Measurements from ENCODE around the gene DMWD.

DMWD gene

DNA sequence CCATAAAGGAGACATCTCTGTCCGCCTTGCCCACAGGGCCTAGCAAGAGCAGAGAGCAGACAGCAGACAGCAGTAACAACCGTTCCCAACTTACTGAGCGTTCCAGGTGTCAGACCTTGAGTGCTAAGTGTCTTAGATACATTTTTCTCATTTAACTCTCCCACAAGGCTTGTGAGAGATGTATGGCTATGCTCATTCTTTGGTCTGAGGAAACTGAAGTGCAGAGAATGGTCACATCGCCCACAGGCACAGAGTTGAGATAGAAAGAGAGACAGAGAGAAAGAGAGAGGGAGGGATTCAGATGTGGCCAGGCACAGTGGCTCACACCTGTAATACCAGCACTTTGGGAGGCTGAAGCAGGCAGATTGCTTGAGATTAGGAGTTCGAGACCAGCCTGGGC is 45.1 kb downstream of the DMWD start:
- H3K4me3 ChIP-seq (ENCODE audit: low read depth, low read length): no peak overlapping the region
- no peak for DNase-seq (ENCODE audit: low read depth)
- TF ChIP-seq, protein P1, sequence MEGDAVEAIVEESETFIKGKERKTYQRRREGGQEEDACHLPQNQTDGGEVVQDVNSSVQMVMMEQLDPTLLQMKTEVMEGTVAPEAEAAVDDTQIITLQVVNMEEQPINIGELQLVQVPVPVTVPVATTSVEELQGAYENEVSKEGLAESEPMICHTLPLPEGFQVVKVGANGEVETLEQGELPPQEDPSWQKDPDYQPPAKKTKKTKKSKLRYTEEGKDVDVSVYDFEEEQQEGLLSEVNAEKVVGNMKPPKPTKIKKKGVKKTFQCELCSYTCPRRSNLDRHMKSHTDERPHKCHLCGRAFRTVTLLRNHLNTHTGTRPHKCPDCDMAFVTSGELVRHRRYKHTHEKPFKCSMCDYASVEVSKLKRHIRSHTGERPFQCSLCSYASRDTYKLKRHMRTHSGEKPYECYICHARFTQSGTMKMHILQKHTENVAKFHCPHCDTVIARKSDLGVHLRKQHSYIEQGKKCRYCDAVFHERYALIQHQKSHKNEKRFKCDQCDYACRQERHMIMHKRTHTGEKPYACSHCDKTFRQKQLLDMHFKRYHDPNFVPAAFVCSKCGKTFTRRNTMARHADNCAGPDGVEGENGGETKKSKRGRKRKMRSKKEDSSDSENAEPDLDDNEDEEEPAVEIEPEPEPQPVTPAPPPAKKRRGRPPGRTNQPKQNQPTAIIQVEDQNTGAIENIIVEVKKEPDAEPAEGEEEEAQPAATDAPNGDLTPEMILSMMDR (IDR thresholded peaks at IDR 0.05; ENCODE audit: control insufficient read depth, extremely low read depth, insufficient read depth): no peak

GRCh38 chr19:45746866-45747265 is 45.8 kb downstream of the DMWD start:
- H3K4me3 ChIP-seq (ENCODE audit: low read depth, low read length): no peak overlapping the region
- TF ChIP-seq, protein P1 (IDR thresholded peaks at IDR 0.05; ENCODE audit: control insufficient read depth, extremely low read depth, insufficient read depth): no peak
- no peak for DNase-seq (ENCODE audit: low read depth)

DNA sequence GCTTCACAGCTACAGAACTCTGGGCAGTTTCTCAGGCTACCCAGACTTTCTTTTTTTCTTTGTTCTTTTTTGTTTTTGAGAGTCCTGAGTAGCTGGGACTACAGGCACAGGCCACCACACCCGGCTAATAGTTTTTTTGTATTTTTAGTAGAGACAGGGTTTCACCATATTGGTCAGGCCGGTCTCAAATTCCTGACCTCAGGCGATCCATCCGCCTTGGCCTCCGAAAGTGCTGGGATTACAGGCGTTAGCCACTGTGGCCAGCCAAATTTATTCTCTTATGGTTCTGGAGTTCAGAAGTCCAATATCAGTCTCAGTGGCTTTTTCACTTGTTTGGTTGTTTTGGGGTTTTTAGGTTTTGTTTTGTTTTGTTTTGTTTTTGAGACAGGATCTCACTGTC is 47.0 kb downstream of the DMWD start:
- TF ChIP-seq, protein P1 (IDR thresholded peaks at IDR 0.05; ENCODE audit: control insufficient read depth, extremely low read depth, insufficient read depth): no peak
- no peak overlapping the region for H3K4me3 ChIP-seq (ENCODE audit: low read depth, low read length)
- DNase-seq (ENCODE audit: low read depth): no peak

DNA sequence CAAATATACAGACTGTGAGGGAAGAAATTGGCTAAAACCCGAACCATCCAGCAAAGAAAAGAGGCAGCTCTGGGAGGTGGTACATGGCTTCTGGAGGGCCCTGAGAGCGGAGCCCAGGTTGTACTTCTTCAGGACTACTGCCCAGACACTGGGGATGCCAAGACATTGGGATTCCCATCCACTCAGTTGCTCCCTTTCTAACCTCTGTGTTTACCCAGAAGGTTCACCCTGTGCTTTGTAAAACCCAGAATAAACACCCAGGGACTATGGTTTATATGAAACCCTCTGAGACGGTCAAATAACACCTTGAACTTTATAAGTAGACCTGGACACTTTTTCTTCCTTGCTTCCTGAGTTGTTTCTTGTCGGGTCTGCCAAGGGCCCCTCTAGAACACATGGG is 49.7 kb downstream of the DMWD start:
- DNase-seq (ENCODE audit: low read depth): peak; percentile 96
- TF ChIP-seq, protein P1 (IDR thresholded peaks at IDR 0.05; ENCODE audit: control insufficient read depth, extremely low read depth, insufficient read depth): no peak
- no peak overlapping the region for H3K4me3 ChIP-seq (ENCODE audit: low read depth, low read length)

DNA sequence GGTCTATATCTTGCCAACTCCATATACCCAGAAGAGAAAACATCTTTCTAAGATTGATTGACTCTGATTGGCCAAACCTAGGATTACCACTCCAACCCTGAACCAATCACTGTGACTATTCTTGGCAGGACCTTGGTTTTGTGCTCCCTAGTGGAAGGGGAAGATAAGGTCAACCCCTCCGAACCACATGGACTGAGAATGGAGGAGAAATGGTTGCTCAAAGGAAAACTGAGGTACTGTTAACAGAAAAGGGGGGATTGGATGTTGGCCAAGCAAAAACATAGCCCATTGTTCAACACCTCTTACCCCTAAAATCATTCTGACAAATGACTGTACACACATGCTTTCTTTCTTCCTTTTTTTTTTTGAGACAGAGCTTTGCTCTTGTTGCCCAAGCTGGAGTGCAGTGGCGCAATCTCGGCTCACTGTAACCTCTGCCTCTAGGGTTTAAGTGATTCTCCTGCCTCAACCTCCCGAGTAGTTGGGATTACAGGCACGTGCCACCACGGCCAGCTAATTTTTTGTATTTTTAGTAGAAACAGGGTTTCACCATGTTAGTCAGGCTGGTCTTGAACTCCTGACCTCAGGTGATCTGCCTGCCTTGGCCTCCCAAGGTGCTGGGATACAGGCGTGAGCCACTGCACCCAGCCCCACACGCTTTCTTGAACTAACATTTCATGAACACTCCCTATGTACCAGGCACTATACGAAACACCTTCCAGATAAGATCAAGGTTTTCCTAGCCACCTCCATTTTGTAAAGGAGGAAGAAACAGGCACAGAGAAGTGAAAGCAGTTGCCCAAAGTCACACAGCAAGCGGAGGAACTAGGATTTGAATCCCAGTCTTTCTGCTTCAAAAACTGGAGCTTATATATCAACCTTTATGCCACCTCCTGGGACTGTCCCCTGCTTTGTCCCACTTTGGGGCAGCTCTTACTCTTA is 52.9 kb downstream of the DMWD start:
- TF ChIP-seq, protein P1 (IDR thresholded peaks at IDR 0.05; ENCODE audit: control insufficient read depth, extremely low read depth, insufficient read depth): no peak
- no peak overlapping the region for H3K4me3 ChIP-seq (ENCODE audit: low read depth, low read length)
- DNase-seq (ENCODE audit: low read depth): no peak

DNA sequence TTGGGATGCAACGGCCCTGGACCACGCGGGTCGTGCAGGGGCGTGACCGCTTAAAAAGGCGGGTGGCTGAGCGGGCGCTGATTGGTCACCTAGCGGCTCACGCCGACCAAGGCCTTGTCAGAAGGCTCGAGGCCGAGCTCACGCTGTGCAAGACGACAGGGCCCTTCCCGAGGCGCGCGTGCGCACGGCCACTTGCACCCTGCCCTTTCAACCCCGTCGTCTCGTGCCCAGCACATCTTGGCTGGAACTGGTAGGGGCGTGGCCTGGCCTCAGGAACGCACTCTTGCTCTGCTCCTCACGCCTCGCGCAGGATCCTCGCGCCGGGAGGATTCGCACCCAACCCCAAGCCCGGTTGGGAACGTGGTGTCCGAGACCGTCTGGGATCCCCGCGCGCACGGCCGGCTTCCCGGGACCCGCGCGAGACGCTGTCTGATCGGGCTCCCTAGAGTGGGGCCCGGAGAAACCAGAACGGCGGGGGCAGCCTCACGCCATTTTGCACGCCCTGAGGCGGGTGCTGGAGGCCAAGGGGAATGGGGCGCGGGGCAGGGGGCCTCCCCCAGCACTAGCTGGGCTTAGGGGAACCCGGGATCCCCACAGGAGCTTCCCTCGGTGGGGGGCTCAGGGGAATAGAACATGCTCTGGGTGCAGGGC is 59.4 kb downstream of the DMWD start, which contains the start of gene MEIOSIN:
MEIOSIN (plus strand) TSS at position 280 of the 651 bp plus-strand sequence. CDS start 1,938 bp downstream, outside the sequence.
- DNase-seq (ENCODE audit: low read depth): no peak
- H3K4me3 ChIP-seq (ENCODE audit: low read depth, low read length): no peak within 1 kb of the TSS
- TF ChIP-seq, protein P1 (IDR thresholded peaks at IDR 0.05; ENCODE audit: control insufficient read depth, extremely low read depth, insufficient read depth): no peak
